IPS-18c (cell line): ENCODE results near the gene SIL1.
"Not testable (repeated sequence)": the region's sequence is repeated elsewhere in the genome, so short reads cannot be mapped to it uniquely, and the experiment has no call there.

Source experiments
- H3K4me3 ChIP-seq: 2 replicates; pipeline ENCODE4 v1.7.0; 2013; ENCODE audit warnings: low read depth, mild to moderate bottlenecking, low read length, moderate library complexity; ENCODE audit not compliant: insufficient read depth
- H3K9me3 ChIP-seq: one replicate; pipeline ENCODE4 v1.6.1; 2013; ENCODE audit warnings: mild to moderate bottlenecking, low read length, moderate library complexity; ENCODE audit not compliant: control insufficient read depth, insufficient read depth

The SIL1 gene

GRCh38 chr5:139182528-139183296, 15.5 kb downstream of the SIL1 start:
- H3K4me3 ChIP-seq: no peak overlapping the region
- H3K9me3 ChIP-seq: no peaks in the 10 kb centered on the region

GRCh38 chr5:139181835-139182452, 16.2 kb downstream of the SIL1 start:
- H3K9me3 ChIP-seq: no peaks in the 10 kb centered on the region
- H3K4me3 ChIP-seq: no peak overlapping the region

DNA sequence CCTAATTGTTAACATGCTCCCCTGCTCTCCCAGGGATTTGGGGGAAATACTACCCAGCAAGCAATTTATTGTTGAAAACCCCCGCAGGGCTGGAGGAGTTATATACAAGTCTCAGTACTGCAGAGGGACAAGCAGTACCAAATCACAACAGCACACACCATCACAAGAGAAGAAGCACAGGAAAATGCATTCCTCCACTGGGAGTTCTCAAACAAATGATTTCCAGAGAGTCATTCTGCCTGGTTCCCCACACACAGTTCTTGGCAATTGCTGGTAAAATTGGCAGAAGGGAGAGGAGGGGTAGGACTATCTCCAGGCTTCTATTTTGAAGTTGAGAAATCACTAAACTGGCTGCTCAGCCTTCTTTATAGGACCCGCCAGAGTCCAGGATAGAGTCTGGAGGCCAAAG, 16.8 kb downstream of the SIL1 start:
- Histone ChIP-seq H3K9me3 (no peaks in the 10 kb centered on the region), H3K4me3 (no peak overlapping the region)

DNA sequence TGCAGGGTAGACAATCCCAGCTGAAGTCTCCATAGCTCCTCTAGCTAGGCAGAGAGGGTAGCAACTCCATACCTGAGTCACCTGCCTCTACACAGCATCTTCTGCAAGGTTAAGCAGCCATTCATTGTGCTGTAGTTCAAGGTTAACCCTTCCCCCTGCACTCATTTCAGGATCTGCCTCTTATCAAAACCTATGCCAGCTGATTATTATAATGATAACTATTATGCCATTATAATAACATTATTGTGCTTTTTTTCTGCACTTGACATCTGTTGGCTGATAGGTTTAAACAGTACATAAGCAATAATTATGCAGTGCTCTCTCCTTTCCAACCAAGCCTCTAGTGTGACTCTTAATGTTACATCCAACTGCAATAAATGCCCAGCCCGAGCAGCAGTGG, 17.3 kb downstream of the SIL1 start:
- no peak overlapping the region for H3K4me3 ChIP-seq
- no peaks in the 10 kb centered on the region for H3K9me3 ChIP-seq

DNA sequence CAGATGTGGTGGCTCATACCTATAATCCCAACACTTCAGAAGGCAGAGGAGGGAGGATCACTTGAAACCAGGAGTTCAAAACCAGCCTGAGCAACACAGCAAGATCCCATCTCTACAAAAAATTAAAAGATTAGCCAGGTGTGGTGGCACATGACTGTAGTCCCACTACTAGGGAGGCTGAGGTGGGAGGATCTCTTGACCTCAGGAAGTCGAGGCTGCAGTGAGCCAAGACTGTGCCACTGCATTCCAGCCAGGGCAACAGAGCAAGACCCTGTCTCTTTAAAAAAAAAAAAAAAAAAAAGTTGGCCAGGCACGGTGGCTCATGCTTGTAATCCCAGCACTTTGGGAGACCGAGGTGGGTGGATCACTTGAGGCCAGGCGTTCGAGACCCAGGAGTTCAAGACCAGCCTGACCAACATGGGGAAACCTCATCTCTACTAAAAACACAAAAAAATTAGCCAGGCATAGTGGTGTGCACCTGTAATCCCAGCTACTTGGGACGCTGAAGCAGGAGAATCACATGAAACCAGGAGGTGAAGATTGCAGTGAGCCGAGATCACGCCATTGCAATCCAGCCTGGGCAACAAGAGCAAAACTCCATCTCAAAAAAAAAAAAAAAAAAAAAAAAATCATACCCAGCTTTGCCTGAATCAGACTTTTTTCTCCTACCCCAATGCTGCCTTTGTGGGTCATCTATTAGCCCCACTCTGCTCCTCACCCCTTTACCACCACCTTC, 18.2 kb downstream of the SIL1 start:
- H3K4me3 ChIP-seq, H3K9me3 ChIP-seq: not testable (repeated sequence)

DNA sequence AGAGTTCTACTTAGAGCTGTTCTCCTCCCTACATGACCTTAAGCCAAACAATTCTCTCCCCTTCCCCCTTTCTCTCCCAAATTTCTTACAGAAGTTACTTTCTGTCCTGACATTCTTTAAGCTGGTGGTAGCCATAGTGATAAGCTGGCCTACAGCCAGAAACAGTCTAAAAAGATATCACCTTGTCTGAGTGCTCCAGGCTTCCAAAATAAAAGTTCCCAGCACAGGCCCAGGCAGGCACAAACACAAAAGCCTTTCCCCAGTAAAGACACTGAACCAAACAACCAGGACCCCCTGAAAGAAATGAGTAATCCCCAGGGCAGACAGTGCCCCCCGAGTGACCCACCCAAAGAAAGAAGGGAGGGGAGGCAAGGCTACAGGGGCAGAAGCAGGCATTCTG, 19.2 kb downstream of the SIL1 start:
- Histone ChIP-seq H3K4me3 (no peak overlapping the region), H3K9me3 (no peaks in the 10 kb centered on the region)

DNA sequence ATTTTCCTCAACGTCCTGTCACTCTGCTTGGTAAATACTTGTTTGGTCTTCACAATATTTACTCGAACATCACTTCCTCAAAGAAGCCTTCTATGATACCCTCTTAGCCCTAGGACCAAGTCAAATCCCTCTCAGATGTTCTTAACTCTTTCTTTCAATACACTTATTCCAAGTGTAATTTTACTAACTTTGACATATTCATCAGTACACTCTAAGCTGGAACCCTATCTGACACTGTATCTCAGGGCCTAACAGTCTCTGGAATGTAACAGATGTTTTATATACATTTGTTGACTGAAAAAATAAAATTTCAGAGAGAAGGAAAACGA, 19.6 kb downstream of the SIL1 start:
- Histone ChIP-seq H3K4me3 (no peak overlapping the region), H3K9me3 (no peaks in the 10 kb centered on the region)

DNA sequence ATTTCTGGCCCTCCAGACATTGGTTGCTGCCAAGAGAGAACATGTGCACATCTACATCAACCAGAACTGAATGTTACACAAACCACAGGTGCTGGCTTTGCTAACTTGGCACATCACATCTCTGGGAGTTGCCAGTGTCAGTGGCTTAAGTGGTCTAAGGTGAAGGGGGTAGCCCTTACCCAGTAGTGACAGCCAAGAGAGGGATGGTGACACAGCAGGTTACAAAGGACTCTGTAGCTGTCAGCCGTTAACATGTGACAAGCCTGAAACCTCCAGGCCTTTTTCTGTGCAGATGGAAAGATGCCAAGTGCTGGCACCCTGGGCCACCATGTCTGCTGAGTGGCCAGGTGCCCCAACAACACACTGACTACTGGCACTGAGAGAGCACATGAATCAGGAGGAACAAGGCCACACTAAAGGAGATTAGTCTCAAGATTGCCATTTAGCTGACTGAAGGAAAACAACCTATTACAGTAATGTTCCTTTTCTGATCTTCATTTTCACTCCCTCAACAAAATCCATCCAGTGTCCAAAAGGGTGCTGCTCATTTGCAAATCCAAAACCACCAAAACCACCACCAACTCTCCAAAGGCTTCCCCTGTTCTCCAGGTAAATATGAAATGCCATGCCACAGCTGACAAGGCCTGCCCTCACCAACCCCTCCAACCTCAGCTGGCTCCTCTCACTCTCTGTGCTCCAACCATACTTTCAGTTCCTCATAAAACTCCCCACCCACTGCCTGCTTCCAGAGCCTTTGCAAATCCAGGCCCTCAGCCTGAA, 20.2 kb downstream of the SIL1 start:
- H3K4me3 ChIP-seq: no peak overlapping the region
- H3K9me3 ChIP-seq: no peaks in the 10 kb centered on the region

- H3K9me3 ChIP-seq, H3K4me3 ChIP-seq: not testable (repeated sequence)
These were observed 20.9 kb downstream of the SIL1 start for GRCh38 chr5:139177281-139177680.

- not testable (repeated sequence) for H3K4me3 ChIP-seq, H3K9me3 ChIP-seq
These were observed 23.8 kb downstream of the SIL1 start for GRCh38 chr5:139174382-139174781.

DNA sequence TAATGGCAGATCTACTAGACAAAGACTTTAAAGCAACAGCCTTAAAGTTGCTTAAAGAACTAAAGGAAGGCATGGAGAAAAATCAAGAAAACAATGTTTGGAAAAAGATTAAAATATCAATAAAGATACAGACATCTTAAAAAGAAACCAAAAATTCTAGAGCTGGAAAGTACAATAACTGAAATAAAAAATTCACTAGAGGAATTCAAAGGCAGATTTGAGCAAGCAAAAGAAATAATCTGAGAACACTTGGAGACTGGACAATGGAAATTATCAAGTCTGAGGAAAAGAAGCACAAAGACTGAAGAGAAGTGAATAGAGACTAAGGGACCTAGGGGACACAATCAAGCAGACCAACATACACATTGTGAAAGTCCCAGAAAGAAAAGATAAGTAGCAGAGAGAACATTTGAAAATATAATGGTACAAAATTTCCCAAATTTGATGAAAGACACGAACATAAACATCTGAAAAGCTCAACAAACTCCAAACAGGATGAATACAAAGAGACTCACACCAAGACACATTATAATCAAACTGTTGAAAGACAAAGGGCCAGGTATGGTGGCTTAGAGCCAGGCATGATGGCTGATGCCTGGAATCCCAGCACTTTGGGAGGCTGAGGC, 26.3 kb downstream of the SIL1 start:
- Histone ChIP-seq H3K9me3 (no peaks in the 10 kb centered on the region), H3K4me3 (no peak overlapping the region)

DNA sequence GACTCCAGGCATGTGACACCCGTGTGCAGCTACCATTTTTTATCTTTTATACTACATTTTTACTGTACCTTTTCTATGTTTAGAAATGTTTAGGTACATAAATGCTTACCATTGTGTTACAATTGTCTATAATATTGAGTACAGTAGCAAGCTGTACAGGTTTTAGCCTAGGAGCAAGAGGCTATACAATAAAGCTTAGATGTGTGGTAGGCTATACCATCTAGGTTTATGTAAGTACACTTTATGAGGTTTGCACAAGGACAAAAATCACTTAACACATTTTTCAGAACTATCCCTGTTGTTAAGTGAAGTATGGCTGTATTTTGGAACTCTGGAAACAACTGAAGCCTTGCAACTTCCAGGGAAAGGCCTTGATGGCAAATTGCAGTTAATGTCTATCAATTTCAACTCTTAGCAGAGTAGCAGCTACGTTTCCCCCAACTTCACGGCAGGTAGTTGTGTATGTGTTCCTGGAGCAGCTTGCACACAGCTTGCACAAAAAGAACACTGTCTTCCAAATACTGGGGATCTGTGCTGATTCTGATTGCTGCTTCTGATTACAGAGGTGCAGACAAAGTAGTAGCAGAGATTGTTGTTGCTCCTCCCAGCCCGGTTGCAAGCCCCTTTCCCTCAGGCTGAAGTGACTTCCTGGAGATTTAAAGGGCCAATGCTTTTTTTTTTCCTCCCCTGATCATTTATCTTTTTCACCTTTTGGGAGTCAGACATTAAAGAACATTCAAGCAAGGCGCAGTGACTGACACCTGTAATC, 30.0 kb downstream of the SIL1 start:
- no peak overlapping the region for H3K4me3 ChIP-seq
- H3K9me3 ChIP-seq: no peaks in the 10 kb centered on the region

- no peak overlapping the region for H3K4me3 ChIP-seq
- no peaks in the 10 kb centered on the region for H3K9me3 ChIP-seq
These were observed 30.6 kb downstream of the SIL1 start for GRCh38 chr5:139167533-139167932.

DNA sequence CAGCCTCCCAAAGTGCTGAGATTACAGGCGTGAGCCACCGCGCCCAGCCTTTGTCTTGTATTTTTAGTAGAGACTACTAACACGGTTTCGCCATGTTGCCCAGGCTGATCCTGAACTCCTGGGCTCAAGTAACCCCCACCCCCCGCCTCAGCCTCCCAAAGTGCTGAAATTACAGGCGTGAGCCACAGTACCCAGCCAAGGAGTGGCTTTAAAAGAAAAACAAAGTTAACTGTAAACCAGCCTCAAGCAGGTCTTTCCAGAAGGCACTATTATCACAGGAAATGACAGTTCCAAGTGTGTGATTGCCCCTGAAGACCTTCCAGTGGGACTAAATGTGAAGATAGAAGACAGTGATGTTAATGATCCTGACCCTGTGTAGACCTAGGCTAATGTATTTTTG, 31.1 kb downstream of the SIL1 start:
- Histone ChIP-seq H3K4me3 (no peak overlapping the region), H3K9me3 (no peaks in the 10 kb centered on the region)

DNA sequence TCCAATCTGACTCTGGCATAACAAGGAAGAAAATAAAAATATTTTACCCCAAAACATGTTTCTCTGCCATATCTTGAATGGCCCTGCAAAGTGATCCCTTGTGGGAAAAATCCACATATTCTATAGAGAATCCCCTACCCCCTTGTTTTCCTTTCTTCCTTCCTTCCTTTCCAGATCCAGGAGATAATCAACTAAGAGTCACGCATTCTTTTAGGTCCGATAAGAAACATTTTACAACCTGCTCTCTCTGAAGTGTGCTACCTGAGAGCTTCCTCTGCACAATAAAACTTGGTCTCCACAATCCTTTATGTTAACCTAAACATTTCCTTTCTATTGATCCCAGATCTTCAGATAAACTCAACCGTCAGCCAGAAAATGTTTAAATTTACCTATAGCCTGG, 33.3 kb downstream of the SIL1 start:
- H3K9me3 ChIP-seq: not testable (repeated sequence)

GRCh38 chr5:139164020-139164419, 34.1 kb downstream of the SIL1 start:
- no peak overlapping the region for H3K4me3 ChIP-seq
- H3K9me3 ChIP-seq: no peaks in the 10 kb centered on the region

More for the DNA sequence above, 33.3 kb downstream of the SIL1 start:
- not testable (repeated sequence) for H3K4me3 ChIP-seq

- H3K4me3 ChIP-seq: no peak overlapping the region
- no peaks in the 10 kb centered on the region for H3K9me3 ChIP-seq
These were observed 35.7 kb downstream of the SIL1 start for GRCh38 chr5:139162448-139162847.
